AG04449 (cell line): ENCODE measurements around the gene TMBIM4.

Experiments used
- CTCF ChIA-PET: fragments of 350-600 bp; formaldehyde crosslinking; extraction: SDS; loops from one replicate; lab custom pipeline; 2021; ENCODE audit warnings: antibody characterized with exemption; lab: Yijun Ruan, JAX
- POLR2A ChIA-PET: fragments of 400-600, 350-600 bp; formaldehyde crosslinking; extraction: SDS; loops from one replicate; lab custom pipeline; 2020; ENCODE audit warnings: antibody characterized with exemption, inconsistent platforms; lab: Yijun Ruan, JAX
- DNase-seq: peaks from one replicate; pipeline ENCODE4 v3.0.0-alpha.2; 2010; ENCODE audit warnings: low read depth, low spot score
- H3K4me3 ChIP-seq: 2 replicates; pipeline ENCODE4 v1.5.1; 2011; ENCODE audit warnings: low read depth, mild to moderate bottlenecking, control low read depth, low read length
- TF ChIP-seq, protein P1 (sequence below): IDR thresholded peaks from one replicate; pipeline ENCODE4 v1.5.1; 2011; ENCODE audit warnings: mild to moderate bottlenecking, moderate library complexity, low read length, control low read depth, inconsistent platforms; ENCODE audit not compliant: insufficient read depth; ENCODE audit errors: missing control alignments

Gene TMBIM4

DNA sequence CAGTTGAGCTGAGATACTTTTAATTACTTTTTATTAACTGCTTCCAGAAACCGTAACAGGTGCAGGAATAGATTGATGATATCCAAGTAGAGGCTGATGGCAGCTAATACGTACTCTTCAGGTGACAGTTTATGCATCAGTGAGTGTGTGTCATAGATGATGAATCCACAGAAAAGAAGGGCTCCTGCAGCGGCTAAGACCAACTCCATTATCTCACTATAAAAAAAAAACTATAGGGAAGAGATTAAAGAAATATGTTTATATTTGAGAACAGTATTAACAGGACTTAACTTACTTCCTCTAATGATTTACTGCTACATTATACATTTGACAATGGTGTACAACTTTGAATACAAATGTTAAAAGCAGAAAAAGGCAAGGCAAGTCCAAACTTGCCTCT is 31.9 kb downstream of the TMBIM4 start:
- TF ChIP-seq, protein P1, sequence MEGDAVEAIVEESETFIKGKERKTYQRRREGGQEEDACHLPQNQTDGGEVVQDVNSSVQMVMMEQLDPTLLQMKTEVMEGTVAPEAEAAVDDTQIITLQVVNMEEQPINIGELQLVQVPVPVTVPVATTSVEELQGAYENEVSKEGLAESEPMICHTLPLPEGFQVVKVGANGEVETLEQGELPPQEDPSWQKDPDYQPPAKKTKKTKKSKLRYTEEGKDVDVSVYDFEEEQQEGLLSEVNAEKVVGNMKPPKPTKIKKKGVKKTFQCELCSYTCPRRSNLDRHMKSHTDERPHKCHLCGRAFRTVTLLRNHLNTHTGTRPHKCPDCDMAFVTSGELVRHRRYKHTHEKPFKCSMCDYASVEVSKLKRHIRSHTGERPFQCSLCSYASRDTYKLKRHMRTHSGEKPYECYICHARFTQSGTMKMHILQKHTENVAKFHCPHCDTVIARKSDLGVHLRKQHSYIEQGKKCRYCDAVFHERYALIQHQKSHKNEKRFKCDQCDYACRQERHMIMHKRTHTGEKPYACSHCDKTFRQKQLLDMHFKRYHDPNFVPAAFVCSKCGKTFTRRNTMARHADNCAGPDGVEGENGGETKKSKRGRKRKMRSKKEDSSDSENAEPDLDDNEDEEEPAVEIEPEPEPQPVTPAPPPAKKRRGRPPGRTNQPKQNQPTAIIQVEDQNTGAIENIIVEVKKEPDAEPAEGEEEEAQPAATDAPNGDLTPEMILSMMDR: no peak
- ChIA-PET CTCF (interaction anchor here (1.4 to 2.5 kb wide), 2 partner anchors 10 to 32 kb away, joined by 4 to 13 read pairs; partner anchors contain the start of gene TMBIM4), POLR2A (no interaction called here)
- no peak overlapping the region for H3K4me3 ChIP-seq
- DNase-seq: no peak

DNA sequence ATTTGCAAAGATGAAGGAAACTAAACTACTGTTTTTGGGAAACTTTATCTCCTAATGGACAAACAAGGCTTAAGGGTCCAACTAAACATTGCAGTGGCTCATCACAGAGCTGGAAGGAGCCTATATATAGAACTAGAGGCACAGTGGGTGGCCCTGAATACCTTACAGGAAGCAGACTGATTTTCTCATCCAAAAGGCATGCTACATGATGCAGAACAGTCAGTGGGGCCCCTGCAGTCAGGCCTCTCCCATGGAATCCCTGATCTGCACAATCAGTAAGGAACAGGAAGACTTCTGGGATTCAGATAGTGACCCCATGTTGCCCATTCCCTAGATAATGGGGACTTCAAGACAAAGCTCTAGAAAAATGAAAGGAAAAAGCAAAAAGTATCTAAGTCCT is 37.4 kb downstream of the TMBIM4 start:
- CTCF ChIA-PET: interaction anchor here (0.6 to 2.9 kb wide), 2 partner anchors 12 to 273 kb away, joined by 3 to 15 read pairs; no protein-coding TSS in a partner anchor
- TF ChIP-seq, protein P1: no peak
- DNase-seq: peak; percentile 72
- POLR2A ChIA-PET: interaction anchor here (1.2 kb wide), 1 partner anchor 37 kb away, joined by 6 read pairs; the partner anchor contains the start of gene TMBIM4
- no peak overlapping the region for H3K4me3 ChIP-seq

DNA sequence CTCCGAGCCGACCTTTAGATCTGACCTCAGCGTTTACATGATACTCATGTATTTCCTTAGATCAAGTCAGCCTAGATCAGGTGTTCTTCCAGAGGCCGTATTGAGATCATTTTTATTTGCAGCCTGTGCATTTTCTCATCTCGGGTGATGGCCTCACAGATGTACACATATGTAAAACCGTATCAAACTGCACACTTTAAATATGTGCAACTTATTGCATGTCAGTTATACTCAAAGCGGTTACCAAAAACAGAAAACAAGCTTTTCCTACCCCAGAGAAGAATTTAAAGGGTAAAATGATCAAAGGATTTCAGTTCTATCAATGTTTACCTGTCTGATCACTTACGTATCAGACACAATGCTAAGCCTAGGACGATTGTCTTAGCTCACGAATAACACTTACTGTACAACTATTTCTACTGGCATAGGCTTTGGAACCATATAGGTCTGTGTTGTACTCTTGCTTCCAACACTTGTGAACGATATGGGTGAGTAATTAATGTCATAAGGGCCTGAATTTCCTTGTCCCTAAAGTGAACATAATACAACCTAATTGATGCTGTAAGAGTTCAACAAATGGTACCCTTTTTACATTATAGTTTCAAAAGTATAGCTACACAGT is 38.6 kb downstream of the TMBIM4 start:
- CTCF ChIA-PET: interaction anchor here (0.8 to 2.9 kb wide), 8 partner anchors 8 to 277 kb away, joined by 3 to 15 read pairs (median 6); partner anchors contain the start of gene TMBIM4
- peak overlapping the region; percentile 95 for H3K4me3 ChIP-seq
- POLR2A ChIA-PET: interaction anchor here (1.2 to 1.6 kb wide), 2 partner anchors 11 to 38 kb away, joined by 6 to 11 read pairs; partner anchors contain the start of gene TMBIM4
- TF ChIP-seq, protein P1: no peak
- no peak for DNase-seq

DNA sequence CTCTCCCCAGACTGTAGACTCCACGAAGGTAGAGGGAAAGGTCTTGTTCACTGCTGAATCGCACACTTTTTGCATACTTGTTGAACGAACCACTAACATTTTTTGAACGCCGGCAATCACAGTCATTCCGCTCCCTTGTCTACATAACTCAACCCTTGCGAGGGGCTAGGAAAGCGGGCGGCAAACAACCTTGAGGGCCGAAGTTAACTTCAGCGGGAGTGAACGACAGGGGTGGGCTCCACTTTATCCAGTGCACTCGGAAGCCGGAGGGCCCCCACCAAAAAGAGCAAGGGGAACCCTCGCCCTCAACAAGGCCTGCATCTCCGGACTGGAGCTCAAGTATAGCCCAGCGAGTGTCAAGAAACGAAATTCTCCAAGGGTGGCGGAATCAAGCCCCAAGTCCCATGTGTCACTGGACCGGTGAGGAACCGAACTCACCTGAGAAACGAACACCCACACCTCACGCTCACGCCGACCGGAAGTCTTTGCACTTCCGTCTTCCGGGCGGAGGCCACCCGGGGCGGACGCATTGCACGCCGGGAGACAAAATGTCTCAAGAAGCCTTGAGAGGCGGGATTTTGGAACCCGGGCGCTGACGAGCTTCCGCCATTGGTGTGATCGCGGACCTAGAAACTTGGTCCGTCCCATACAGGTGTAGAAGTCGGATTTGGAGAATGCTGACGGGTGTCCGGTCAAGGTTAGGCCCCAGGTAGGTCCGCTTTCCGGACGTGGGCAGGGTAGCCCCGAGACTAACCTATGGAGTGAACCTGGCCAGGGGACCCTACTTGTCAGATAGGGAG is 39.3 kb downstream of the TMBIM4 start, which contains the start of gene LLPH:
TSS of gene LLPH (minus strand) at position 484 of the 800 bp plus-strand sequence. CDS start 1,644 bp downstream, outside the sequence.
- ChIA-PET POLR2A (interaction anchor here (1.2 to 1.6 kb wide), 2 partner anchors 10 to 39 kb away, joined by 6 to 11 read pairs; partner anchors contain the start of gene TMBIM4), CTCF (interaction anchor here (0.8 to 2.9 kb wide), 7 partner anchors 9 to 278 kb away, joined by 3 to 15 read pairs (median 7); partner anchors contain the start of gene TMBIM4)
- peak within 1 kb of the TSS; percentile 95 for H3K4me3 ChIP-seq
- TF ChIP-seq, protein P1: no peak
- DNase-seq: peak; percentile 33

DNA sequence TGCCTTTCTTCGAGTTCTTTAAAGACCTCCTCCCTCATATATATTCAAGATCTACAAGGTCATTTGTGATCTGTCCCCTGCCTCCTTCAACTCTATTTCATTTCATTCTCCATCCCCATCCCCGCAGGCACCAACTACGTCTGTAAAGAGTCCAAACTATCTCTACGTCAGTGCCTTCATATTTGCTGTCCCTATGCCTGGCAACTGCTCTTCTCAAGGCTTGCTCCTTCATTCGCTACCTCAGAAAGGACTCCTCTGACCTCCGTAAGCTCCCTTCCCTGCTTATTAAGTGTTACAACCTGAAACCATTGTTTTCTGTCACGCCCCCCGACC is 39.9 kb downstream of the TMBIM4 start:
- peak overlapping the region; percentile 95 for H3K4me3 ChIP-seq
- DNase-seq: no peak
- POLR2A ChIA-PET: no interaction called here
- CTCF ChIA-PET: interaction anchor here (1.5 to 2.6 kb wide), 3 partner anchors 10 to 279 kb away, joined by 4 to 12 read pairs (median 8); partner anchors contain the start of gene TMBIM4
- TF ChIP-seq, protein P1: no peak
